HepG2 (cell line): Measurements from ENCODE around the gene FMO3. TPM values are rescaled to one million over a fixed set of nuclear protein-coding genes. Genes with fewer than 3 reads are reported as not detected.

ENCODE experiments used
- ATAC-seq: fragments of 200-7000 bp; cut with Tn5 transposase; 3 replicates; pipeline ENCODE4 v1.9.1; 2020; ENCODE audit warnings: mild to moderate bottlenecking, moderate library complexity
- BruUV-seq: library from RNA; stranded (reverse); fragments of 400-500 nt; replicated peaks from 2 replicates; lab custom pipeline; 2021; lab: Mats Ljungman, UMichigan
- CTCF ChIA-PET: fragments of 300-600 bp; formaldehyde crosslinking; extraction: SDS; loops from one replicate; lab custom pipeline; 2021; ENCODE audit warnings: low total read pairs, inconsistent platforms, low intra/inter-chr PET ratio; lab: Yijun Ruan, JAX
- POLR2A ChIA-PET: fragments of 350-600 bp; sonication (Branson Sonifier 250); formaldehyde crosslinking; loops from one replicate; lab custom pipeline; 2020; ENCODE audit warnings: antibody characterized with exemption, inconsistent platforms; lab: Yijun Ruan, JAX
- DNase-seq: peaks from one replicate; pipeline ENCODE4 v3.0.0-alpha.2; 2015; ENCODE audit warnings: low spot score
- FAIRE-seq: peaks from 3 replicates; lab custom pipeline; 2011; peaks lifted over from hg19 to GRCh38; lab: Jason Lieb, UNC
- H2AFZ ChIP-seq: one replicate; pipeline ENCODE4 v1.6.1; 2011; ENCODE audit warnings: low read length, inconsistent platforms
- H3K27ac ChIP-seq: fragments of 300-600 bp; 3 replicates; pipeline ENCODE4 v1.8.0; 2011; ENCODE audit warnings: mixed run types, mild to moderate bottlenecking, mixed read lengths, low read length, inconsistent platforms; ENCODE audit not compliant: insufficient read depth; ENCODE audit errors: extremely low read length
- H3K27me3 ChIP-seq, 2 experiments: fragments of 200-600 bp in 1 of 2; 2 replicates in 1 of 2; 3 replicates in 1 of 2; pipeline versions ENCODE4 v1.6.0 to v1.8.0; 2011; ENCODE audit warnings: low read length in 2 of 2, mild to moderate bottlenecking in 2 of 2, moderate library complexity in 2 of 2, inconsistent platforms in 1 of 2; ENCODE audit not compliant: insufficient read depth in 2 of 2, control insufficient read depth in 1 of 2
- H3K36me3 ChIP-seq, 2 experiments: fragments of 200-600 bp in 1 of 2; replicated peaks in 1 of 2; 2 replicates in 1 of 2; 3 replicates in 1 of 2; pipeline versions ENCODE4 v1.5.1 to v1.8.0; 2011; ENCODE audit warnings: low read length in 2 of 2, inconsistent platforms in 1 of 2; ENCODE audit not compliant: insufficient read depth in 2 of 2, control insufficient read depth in 1 of 2
- H3K4me1 ChIP-seq: 2 replicates; pipeline ENCODE4 v1.5.1; 2012; ENCODE audit warnings: low read length, inconsistent platforms; ENCODE audit not compliant: insufficient read depth
- H3K4me2 ChIP-seq: 2 replicates; pipeline ENCODE4 v1.6.0; 2011; ENCODE audit warnings: low read depth, low read length, inconsistent platforms
- H3K4me3 ChIP-seq, 3 experiments: fragments of 200-600 bp in 1 of 3; sonication (generic), shearing (Covaris generic) in 1 of 3; replicated peaks in 1 of 3; 2 replicates each; pipeline ENCODE4 v1.5.1; 2011 to 2016; ENCODE audit warnings: low read length in 3 of 3, inconsistent platforms in 2 of 3, low read depth in 2 of 3, mild to moderate bottlenecking in 2 of 3, control low read depth in 1 of 3, mixed read lengths in 1 of 3; ENCODE audit not compliant: insufficient read depth in 1 of 3
- H3K79me2 ChIP-seq: one replicate; pipeline ENCODE4 v1.6.1; 2011; ENCODE audit warnings: low read length, inconsistent platforms; ENCODE audit not compliant: insufficient read depth
- H3K9ac ChIP-seq: 2 replicates; pipeline ENCODE4 v1.6.0; 2011; ENCODE audit warnings: mild to moderate bottlenecking, low read depth, low read length, inconsistent platforms; ENCODE audit not compliant: insufficient read depth
- H3K9me3 ChIP-seq: 2 replicates; pipeline ENCODE4 v1.5.1; 2012; ENCODE audit warnings: mild to moderate bottlenecking, low read length
- H4K20me1 ChIP-seq: 2 replicates; pipeline ENCODE4 v1.6.0; 2011; ENCODE audit warnings: inconsistent platforms, mild to moderate bottlenecking, low read length, moderate library complexity; ENCODE audit not compliant: insufficient read depth
- NONO ChIP-seq, 2 experiments: fragments of 450-650 bp in 1 of 2; sonication (generic) in 1 of 2; formaldehyde crosslinking in 1 of 2; IDR thresholded peaks in 1 of 2; conservative IDR thresholded peaks in 1 of 2; 2 replicates each; pipeline versions ENCODE4 v1.6.1 to v1.8.0; 2017 to 2022; ENCODE audit warnings: mild to moderate bottlenecking in 1 of 2, missing genetic modification reagents in 1 of 2, moderate library complexity in 1 of 2
- PRMT3 ChIP-seq: sonication (generic); formaldehyde crosslinking; IDR thresholded peaks from 2 replicates; pipeline ENCODE4 v1.8.1; 2022; ENCODE audit warnings: low read depth, mild to moderate bottlenecking, moderate library complexity, missing genetic modification reagents, borderline replicate concordance
- ZNF20 ChIP-seq: sonication (generic); formaldehyde crosslinking; IDR thresholded peaks from 2 replicates; pipeline ENCODE4 v1.4.0; 2020; ENCODE audit warnings: mild to moderate bottlenecking, moderate library complexity, missing genetic modification reagents
- ZNF230 ChIP-seq: sonication (generic); formaldehyde crosslinking; IDR thresholded peaks from 2 replicates; pipeline ENCODE4 v1.4.0; 2020; ENCODE audit warnings: mild to moderate bottlenecking, missing genetic modification reagents
- WGBS: methylation state at CpG from one replicate; pipeline ENCODE4 v1.1.6; 2017; ENCODE audit warnings: low lambda C conversion rate; 5-methylcytosine and 5-hydroxymethylcytosine counted together
- in situ Hi-C: cut with HindIII; loops from 2 replicates; pipeline ENCODE4 v1.10.0; 2017; ENCODE audit warnings: low pct_unique_long_range_greater_than_20kb; ENCODE audit not compliant: extremely low pct_ligation_motif_present
- intact Hi-C: fragments of 100-400 bp; cut with micrococcal nuclease; formaldehyde crosslinking; loops from one replicate; pipeline ENCODE4 v1.10.0; 2022; ENCODE audit not compliant: unreplicated experiment
- polyA plus RNA-seq, 8 experiments: library from polyadenylated mRNA; depleted of rRNA in 3 of 8; stranded (reverse) in 7 of 8; unstranded in 1 of 8; fragments of >200 nt; fragmentation: Illumina TruSeq in 4 of 8; extraction: Trizol in 4 of 8; gene quantifications; 2 replicates each; pipeline versions ENCODE4 v1.2.1 to v1.2.3, GENCODE V29; 2011 to 2016; ENCODE audit warnings: low read depth in 4 of 8, missing spikeins in 1 of 8, mixed read lengths in 1 of 8; ENCODE audit not compliant: insufficient read depth in 1 of 8
- total RNA-seq, 5 experiments: library from RNA; depleted of rRNA; stranded (reverse); fragments of >200 nt; fragmentation: Illumina TruSeq; extraction: Trizol; gene quantifications; 2 replicates each; pipeline ENCODE4 v1.2.3, GENCODE V29; 2016; ENCODE audit warnings: low read depth in 1 of 5
- TF ChIP-seq, protein P1 (sequence below): sonication (generic); formaldehyde crosslinking; IDR thresholded peaks from 2 replicates; pipeline ENCODE4 v1.4.0; 2020; ENCODE audit warnings: mild to moderate bottlenecking, missing genetic modification reagents, borderline replicate concordance
- TF ChIP-seq, protein P2 (sequence below): sonication (generic); formaldehyde crosslinking; IDR thresholded peaks from 2 replicates; pipeline ENCODE4 v1.4.0; 2020; ENCODE audit warnings: missing genetic modification reagents
- TF ChIP-seq, protein P3 (sequence below): sonication (generic); formaldehyde crosslinking; IDR thresholded peaks from 2 replicates; pipeline ENCODE4 v1.5.1; 2020; ENCODE audit warnings: mild to moderate bottlenecking, missing genetic modification reagents

FMO3 gene
- total and polyA plus RNA-seq, 2 of the 13 experiments (the other 11 are each of a cell fraction or from before 2014, with no cell fraction given), result not detected

DNA sequence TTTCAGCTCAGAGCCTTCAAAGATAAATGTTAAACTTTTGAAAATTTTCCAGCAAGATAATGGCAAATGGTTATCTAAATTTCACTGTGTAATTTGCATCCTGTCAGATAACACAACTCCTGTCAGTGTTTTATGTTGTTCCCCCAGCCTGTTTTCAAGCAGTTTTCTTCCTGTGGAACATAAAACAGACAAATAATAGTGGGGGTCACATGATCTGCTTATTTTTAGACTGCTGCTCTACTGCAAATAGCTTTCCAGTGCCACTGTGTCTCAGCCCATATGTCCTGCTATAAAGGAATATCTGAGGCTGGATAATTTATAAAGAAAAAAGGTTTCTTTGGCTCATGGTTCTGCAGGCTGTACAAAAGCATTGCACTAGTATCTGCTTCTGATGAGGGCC, 32.2 kb downstream of the FMO3 start (continued):
- TF ChIP-seq, protein P1, sequence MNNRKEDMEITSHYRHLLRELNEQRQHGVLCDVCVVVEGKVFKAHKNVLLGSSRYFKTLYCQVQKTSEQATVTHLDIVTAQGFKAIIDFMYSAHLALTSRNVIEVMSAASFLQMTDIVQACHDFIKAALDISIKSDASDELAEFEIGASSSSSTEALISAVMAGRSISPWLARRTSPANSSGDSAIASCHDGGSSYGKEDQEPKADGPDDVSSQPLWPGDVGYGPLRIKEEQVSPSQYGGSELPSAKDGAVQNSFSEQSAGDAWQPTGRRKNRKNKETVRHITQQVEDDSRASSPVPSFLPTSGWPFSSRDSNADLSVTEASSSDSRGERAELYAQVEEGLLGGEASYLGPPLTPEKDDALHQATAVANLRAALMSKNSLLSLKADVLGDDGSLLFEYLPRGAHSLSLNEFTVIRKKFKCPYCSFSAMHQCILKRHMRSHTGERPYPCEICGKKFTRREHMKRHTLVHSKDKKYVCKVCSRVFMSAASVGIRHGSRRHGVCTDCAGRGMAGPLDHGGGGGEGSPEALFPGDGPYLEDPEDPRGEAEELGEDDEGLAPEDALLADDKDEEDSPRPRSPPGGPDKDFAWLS (CRISPR knock-in tag), result no peak
- TF ChIP-seq, protein P2, sequence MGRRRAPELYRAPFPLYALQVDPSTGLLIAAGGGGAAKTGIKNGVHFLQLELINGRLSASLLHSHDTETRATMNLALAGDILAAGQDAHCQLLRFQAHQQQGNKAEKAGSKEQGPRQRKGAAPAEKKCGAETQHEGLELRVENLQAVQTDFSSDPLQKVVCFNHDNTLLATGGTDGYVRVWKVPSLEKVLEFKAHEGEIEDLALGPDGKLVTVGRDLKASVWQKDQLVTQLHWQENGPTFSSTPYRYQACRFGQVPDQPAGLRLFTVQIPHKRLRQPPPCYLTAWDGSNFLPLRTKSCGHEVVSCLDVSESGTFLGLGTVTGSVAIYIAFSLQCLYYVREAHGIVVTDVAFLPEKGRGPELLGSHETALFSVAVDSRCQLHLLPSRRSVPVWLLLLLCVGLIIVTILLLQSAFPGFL (CRISPR knock-in tag), result no peak
- TF ChIP-seq PRMT3 (CRISPR knock-in tag) (no peak), ZNF230 (CRISPR knock-in tag) (no peak)
- TF ChIP-seq, protein P3, sequence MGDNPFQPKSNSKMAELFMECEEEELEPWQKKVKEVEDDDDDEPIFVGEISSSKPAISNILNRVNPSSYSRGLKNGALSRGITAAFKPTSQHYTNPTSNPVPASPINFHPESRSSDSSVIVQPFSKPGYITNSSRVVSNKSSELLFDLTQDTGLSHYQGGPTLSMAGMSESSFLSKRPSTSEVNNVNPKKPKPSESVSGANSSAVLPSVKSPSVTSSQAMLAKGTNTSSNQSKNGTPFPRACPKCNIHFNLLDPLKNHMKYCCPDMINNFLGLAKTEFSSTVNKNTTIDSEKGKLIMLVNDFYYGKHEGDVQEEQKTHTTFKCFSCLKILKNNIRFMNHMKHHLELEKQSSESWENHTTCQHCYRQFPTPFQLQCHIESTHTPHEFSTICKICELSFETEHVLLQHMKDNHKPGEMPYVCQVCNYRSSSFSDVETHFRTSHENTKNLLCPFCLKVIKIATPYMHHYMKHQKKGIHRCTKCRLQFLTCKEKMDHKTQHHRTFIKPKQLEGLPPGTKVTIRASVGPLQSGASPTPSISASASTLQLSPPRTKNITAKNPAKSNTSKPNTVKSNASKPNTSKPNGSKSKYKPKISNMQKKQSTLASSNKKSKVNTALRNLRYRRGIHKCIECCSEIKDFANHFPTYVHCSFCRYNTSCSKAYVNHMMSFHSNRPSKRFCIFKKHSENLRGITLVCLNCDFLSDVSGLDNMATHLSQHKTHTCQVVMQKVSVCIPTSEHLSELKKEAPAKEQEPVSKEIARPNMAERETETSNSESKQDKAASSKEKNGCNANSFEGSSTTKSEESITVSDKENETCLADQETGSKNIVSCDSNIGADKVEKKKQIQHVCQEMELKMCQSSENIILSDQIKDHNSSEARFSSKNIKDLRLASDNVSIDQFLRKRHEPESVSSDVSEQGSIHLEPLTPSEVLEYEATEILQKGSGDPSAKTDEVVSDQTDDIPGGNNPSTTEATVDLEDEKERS (CRISPR knock-in tag), result no peak
- TF ChIP-seq, all 625 proteins: peak for 0

DNA sequence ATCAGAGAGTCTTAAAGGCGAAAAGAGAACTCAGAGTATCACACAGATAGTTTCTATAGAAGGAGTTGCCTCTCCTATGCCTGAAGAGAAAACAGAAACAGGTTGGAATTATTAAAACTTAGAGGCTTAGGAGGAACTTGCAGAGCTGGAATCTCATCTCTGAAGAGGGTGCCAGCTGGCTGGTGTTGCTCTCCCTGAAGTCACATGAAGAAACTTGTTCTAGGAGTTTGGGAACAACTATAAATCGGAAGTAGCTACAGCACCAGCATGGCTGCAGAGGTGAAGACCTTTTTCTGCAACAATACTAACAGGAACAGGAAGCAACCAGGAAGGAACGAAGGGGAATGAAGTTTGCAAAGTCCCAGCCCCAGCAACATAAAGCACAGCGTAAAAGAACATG, 35.8 kb downstream of the FMO3 start:
- TF ChIP-seq NONO (IDR thresholded peaks at IDR 0.05) (no peak), NONO (CRISPR knock-in tag; conservative IDR thresholded peaks at IDR 0.05) (no peak), ZNF20 (CRISPR knock-in tag) (no peak)
- TF ChIP-seq, all 625 proteins: peak for 0
- ChIA-PET POLR2A (no interaction called here), CTCF (no interaction called here)
- Histone ChIP-seq H3K4me1 (no peaks in the 10 kb centered on the region), H3K4me2 (no peak overlapping the region), H3K36me3 (no peaks in the 10 kb centered on the region), H3K27ac (no peak overlapping the region), H2AFZ (no peak overlapping the region), H3K9ac (no peak overlapping the region), H4K20me1 (no peaks in the 10 kb centered on the region), H3K9me3 (peaks cover 13% of the 10 kb centered on the region; the same call in 1 of the 2 replicates), H3K27me3 (no peaks in the 10 kb centered on the region), H3K4me3 (no peak overlapping the region), H3K79me2 (no peaks in the 10 kb centered on the region)
- FAIRE-seq (no peak), DNase-seq (no peak), ATAC-seq (no peak)
- 15% methylated on average over 4 of the region's 4 CpGs for WGBS
- no TSS peak for BruUV-seq
- intact Hi-C loops, result no loop called here
- in situ Hi-C loops, result no loop called here
